Karpas-422 (cell line): ENCODE results near the gene POPDC3. TPM values are rescaled to one million over a fixed set of nuclear protein-coding genes. Genes with fewer than 3 reads are reported as not detected.

Experiments
- DNase-seq: peaks from one replicate; pipeline ENCODE4 v3.0.0-alpha.2; 2015
- H2AFZ ChIP-seq: fragments of 200-600 bp; sonication (generic); 2 replicates; pipeline ENCODE4 v1.6.1; 2014; ENCODE audit warnings: antibody characterized with exemption, low read length, mixed read lengths
- H3K27ac ChIP-seq: fragments of 200-600 bp; sonication (generic); 2 replicates; pipeline ENCODE4 v1.5.1; 2014; ENCODE audit warnings: mild to moderate bottlenecking, low read length, moderate library complexity
- H3K27me3 ChIP-seq: fragments of 200-600 bp; sonication (generic); 2 replicates; pipeline ENCODE4 v1.6.1; 2014; ENCODE audit warnings: low read length, mixed read lengths
- H3K36me3 ChIP-seq: fragments of 200-600 bp; sonication (generic); 2 replicates; pipeline ENCODE4 v1.6.1; 2014; ENCODE audit warnings: low read length, mixed read lengths; ENCODE audit not compliant: insufficient read depth
- H3K4me1 ChIP-seq: fragments of 200-600 bp; sonication (generic); 2 replicates; pipeline ENCODE4 v1.6.1; 2014; ENCODE audit warnings: mild to moderate bottlenecking, low read length, mixed read lengths
- H3K4me2 ChIP-seq: fragments of 200-600 bp; sonication (generic); 2 replicates; pipeline ENCODE4 v1.6.1; 2014; ENCODE audit warnings: low read length, low read depth, mild to moderate bottlenecking; ENCODE audit not compliant: poor library complexity, severe bottlenecking
- H3K4me3 ChIP-seq: fragments of 200-600 bp; sonication (generic); 2 replicates; pipeline ENCODE4 v1.5.1; 2014; ENCODE audit warnings: mild to moderate bottlenecking, antibody characterized with exemption, low read length, mixed read lengths
- H3K79me2 ChIP-seq: fragments of 200-600 bp; sonication (generic); 2 replicates; pipeline ENCODE4 v1.6.1; 2014; ENCODE audit warnings: mild to moderate bottlenecking, low read length, mixed read lengths
- H3K9ac ChIP-seq: fragments of 200-600 bp; sonication (generic); 2 replicates; pipeline ENCODE4 v1.6.0; 2014; ENCODE audit warnings: low read length
- H3K9me2 ChIP-seq: fragments of 200-600 bp; sonication (generic), shearing (Covaris generic); replicated peaks from 2 replicates; pipeline ENCODE4 v1.6.0; 2014; ENCODE audit warnings: mild to moderate bottlenecking, low read length, moderate library complexity; ENCODE audit not compliant: insufficient read depth
- H3K9me3 ChIP-seq: fragments of 300-700, 200-600 bp; sonication (generic); 2 replicates; pipeline ENCODE4 v1.6.1; 2014; ENCODE audit warnings: low read length, mixed read lengths
- H4K20me1 ChIP-seq: fragments of 200-600 bp; sonication (generic); 2 replicates; pipeline ENCODE4 v1.6.1; 2014; ENCODE audit warnings: mild to moderate bottlenecking, antibody characterized with exemption, low read length, low read depth; ENCODE audit not compliant: insufficient read depth
- total RNA-seq: library from RNA; depleted of rRNA; stranded (reverse); fragments of >200 nt; shearing (Covaris generic); gene quantifications from 2 replicates; pipeline ENCODE4 v1.2.3, GENCODE V29; 2014; ENCODE audit warnings: low replicate concordance

The POPDC3 gene
- total RNA-seq, 1 experiment from 2014 or later, result not detected

DNA sequence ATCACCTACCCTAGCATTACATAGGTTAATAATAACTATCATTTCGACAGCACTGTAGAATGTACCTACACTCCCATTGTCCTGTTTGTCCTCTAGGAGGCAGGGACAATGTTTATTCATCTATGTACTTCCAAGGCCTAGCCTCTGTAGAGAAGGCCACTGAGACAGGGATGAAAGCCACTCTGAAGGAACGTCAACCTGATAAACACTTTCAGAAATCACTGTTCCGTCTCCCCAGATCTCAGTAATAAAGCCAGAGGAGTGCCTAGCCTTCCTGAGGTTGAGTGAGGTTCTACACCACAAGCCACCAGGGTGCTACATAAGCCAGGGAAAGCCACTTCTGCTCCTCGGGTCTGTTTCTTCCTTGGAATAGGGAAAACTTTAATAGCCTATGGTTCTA, 44.8 kb downstream of the POPDC3 start:
- H3K9me2 ChIP-seq, result no peaks in the 10 kb centered on the region
- H3K9ac ChIP-seq, result no peak overlapping the region
- H3K27me3 ChIP-seq, result no peaks in the 10 kb centered on the region
- no peaks in the 10 kb centered on the region for H3K36me3 ChIP-seq
- H3K4me2 ChIP-seq, result no peak overlapping the region
- no peak for DNase-seq
- H2AFZ ChIP-seq, result no peak overlapping the region
- no peaks in the 10 kb centered on the region for H4K20me1 ChIP-seq
- no peaks in the 10 kb centered on the region for H3K79me2 ChIP-seq
- H3K27ac ChIP-seq, result no peak overlapping the region
- H3K9me3 ChIP-seq, result no peaks in the 10 kb centered on the region
- H3K4me3 ChIP-seq, result no peak overlapping the region
- no peaks in the 10 kb centered on the region for H3K4me1 ChIP-seq

DNA sequence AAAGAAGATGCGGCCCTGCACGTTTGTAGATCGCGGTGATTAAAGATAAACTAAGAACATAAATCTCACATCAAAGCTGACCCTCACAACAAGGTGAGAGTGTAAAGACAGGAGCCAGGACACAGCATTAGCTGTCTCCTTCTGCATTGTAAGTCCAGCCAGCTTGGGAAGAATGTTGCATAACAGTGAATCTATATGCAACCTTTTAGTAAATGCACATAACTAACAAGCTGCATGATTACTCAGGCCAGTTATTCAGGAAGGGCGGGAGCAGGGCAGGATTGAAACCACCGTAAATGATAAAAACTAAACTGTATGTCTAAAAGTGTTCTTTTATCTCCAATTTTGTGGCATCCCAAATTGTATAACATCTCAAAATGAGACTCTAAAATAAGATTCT, 57.1 kb downstream of the POPDC3 start:
- H3K4me2 ChIP-seq, result no peak overlapping the region
- H3K36me3 ChIP-seq, result no peaks in the 10 kb centered on the region
- H3K9ac ChIP-seq, result no peak overlapping the region
- H3K79me2 ChIP-seq, result no peaks in the 10 kb centered on the region
- no peak overlapping the region for H3K4me3 ChIP-seq
- H3K9me2 ChIP-seq, result no peaks in the 10 kb centered on the region
- H3K27ac ChIP-seq, result no peak overlapping the region
- H4K20me1 ChIP-seq, result no peaks in the 10 kb centered on the region
- no peaks in the 10 kb centered on the region for H3K9me3 ChIP-seq
- H2AFZ ChIP-seq, result no peak overlapping the region
- H3K4me1 ChIP-seq, result no peaks in the 10 kb centered on the region
- no peak for DNase-seq
- no peaks in the 10 kb centered on the region for H3K27me3 ChIP-seq

DNA sequence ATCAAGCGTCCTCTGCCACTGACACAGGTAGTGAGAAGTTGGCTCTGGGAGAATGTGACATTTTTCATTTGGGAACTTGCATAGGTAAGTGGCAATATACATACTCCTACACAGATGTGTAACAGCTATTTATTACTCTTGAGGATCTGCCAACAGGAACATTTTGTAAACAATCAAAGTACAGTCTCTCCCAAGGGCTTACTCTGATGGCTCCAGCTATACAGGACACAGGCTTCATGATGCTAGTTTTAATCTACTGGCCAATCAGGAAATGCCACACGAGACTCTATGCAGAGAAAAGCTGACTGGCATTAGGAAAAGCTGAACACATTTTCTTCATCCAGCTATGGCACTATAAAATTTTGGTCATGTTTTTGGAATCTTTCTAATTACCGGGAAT, 57.8 kb downstream of the POPDC3 start:
- Histone ChIP-seq H3K9me3 (no peaks in the 10 kb centered on the region), H3K9ac (no peak overlapping the region), H2AFZ (no peak overlapping the region), H3K9me2 (no peaks in the 10 kb centered on the region), H3K36me3 (no peaks in the 10 kb centered on the region), H3K4me3 (no peak overlapping the region), H3K79me2 (no peaks in the 10 kb centered on the region), H3K4me2 (no peak overlapping the region), H3K27me3 (no peaks in the 10 kb centered on the region), H4K20me1 (no peaks in the 10 kb centered on the region), H3K4me1 (no peaks in the 10 kb centered on the region), H3K27ac (no peak overlapping the region)
- DNase-seq, result no peak

DNA sequence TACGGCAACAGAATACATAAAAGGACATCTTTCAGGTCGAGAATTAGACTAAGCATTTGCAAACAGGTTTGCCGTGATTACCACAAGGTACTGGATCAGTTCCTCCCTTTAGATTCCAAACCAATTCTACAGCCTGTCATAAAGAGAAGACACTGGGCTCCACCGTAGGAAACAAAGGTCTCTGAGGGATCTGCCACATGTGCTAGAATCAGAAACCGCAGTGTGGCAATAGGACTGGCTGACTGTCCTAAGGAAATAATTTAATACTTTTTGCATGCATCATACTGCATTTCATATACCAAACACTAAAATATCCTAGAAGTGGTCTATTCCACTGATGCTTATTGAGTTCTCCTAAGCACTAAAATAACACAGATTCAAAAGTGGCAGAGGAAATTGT, 59.2 kb downstream of the POPDC3 start:
- Histone ChIP-seq H3K36me3 (no peaks in the 10 kb centered on the region), H3K4me1 (no peaks in the 10 kb centered on the region), H3K27ac (no peak overlapping the region), H3K4me3 (no peak overlapping the region), H3K4me2 (no peak overlapping the region), H3K79me2 (no peaks in the 10 kb centered on the region), H3K9ac (no peak overlapping the region), H3K9me3 (no peaks in the 10 kb centered on the region), H3K9me2 (no peaks in the 10 kb centered on the region), H2AFZ (no peak overlapping the region), H3K27me3 (no peaks in the 10 kb centered on the region), H4K20me1 (no peaks in the 10 kb centered on the region)
- DNase-seq, result no peak

DNA sequence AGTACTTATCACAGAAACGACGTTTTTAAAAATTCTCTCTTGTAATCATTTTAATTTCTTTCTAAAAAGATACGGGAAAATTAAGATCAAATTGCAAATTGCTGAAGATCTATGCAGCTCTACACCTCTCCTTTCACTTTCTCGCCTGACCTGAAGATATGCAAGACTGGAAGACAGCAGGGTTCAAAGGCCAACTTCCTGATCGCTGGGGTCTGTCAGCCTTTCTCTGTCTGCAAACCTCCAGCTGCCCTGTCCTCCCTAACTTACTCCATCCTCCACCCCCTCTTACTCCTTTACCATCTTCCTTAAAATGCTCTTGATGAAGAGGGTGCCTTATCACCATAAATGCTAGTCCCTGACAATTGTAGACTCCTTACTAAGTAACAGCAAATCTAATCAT, 63.7 kb downstream of the POPDC3 start:
- Histone ChIP-seq H3K36me3 (no peaks in the 10 kb centered on the region), H3K4me1 (no peaks in the 10 kb centered on the region), H4K20me1 (no peaks in the 10 kb centered on the region), H3K9me2 (no peaks in the 10 kb centered on the region), H3K27me3 (no peaks in the 10 kb centered on the region), H2AFZ (no peak overlapping the region), H3K79me2 (no peaks in the 10 kb centered on the region), H3K4me3 (no peak overlapping the region), H3K9ac (no peak overlapping the region), H3K27ac (no peak overlapping the region), H3K9me3 (no peaks in the 10 kb centered on the region), H3K4me2 (no peak overlapping the region)
- no peak for DNase-seq

- Histone ChIP-seq H3K9ac (no peak overlapping the region), H4K20me1 (no peaks in the 10 kb centered on the region), H3K79me2 (no peaks in the 10 kb centered on the region), H3K4me2 (no peak overlapping the region), H3K9me3 (no peaks in the 10 kb centered on the region), H3K27ac (no peak overlapping the region), H3K27me3 (no peaks in the 10 kb centered on the region), H3K9me2 (no peaks in the 10 kb centered on the region), H3K4me3 (no peak overlapping the region), H2AFZ (no peak overlapping the region), H3K4me1 (no peaks in the 10 kb centered on the region), H3K36me3 (no peaks in the 10 kb centered on the region)
- no peak for DNase-seq
These were observed 66.4 kb downstream of the POPDC3 start for GRCh38 chr6:105113422-105113821.

DNA sequence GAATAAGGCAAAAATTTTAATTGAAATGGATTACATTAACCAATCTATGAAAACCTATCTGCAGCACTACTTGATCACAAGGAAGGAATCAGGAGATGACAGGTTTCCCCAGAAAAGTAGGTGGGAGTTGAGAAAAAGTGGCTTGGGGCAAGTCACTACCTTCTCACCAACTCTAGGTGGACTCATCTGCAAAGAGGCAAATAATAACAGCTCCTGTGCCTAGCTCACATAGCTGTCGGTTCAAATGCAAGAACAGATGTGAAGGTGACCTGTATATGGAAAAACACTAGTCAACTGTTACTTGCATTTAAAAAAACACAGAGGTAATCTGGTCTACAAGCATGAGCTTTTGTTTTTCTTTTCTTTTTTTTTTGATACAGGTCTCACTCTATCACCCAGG, 67.2 kb downstream of the POPDC3 start:
- no peak overlapping the region for H3K4me3 ChIP-seq
- no peaks in the 10 kb centered on the region for H3K36me3 ChIP-seq
- DNase-seq, result no peak
- H3K4me2 ChIP-seq, result no peak overlapping the region
- no peak overlapping the region for H3K27ac ChIP-seq
- H2AFZ ChIP-seq, result no peak overlapping the region
- no peaks in the 10 kb centered on the region for H3K27me3 ChIP-seq
- H3K9me2 ChIP-seq, result no peaks in the 10 kb centered on the region
- H3K4me1 ChIP-seq, result no peaks in the 10 kb centered on the region
- H3K79me2 ChIP-seq, result no peaks in the 10 kb centered on the region
- no peaks in the 10 kb centered on the region for H4K20me1 ChIP-seq
- H3K9me3 ChIP-seq, result no peaks in the 10 kb centered on the region
- H3K9ac ChIP-seq, result no peak overlapping the region

DNA sequence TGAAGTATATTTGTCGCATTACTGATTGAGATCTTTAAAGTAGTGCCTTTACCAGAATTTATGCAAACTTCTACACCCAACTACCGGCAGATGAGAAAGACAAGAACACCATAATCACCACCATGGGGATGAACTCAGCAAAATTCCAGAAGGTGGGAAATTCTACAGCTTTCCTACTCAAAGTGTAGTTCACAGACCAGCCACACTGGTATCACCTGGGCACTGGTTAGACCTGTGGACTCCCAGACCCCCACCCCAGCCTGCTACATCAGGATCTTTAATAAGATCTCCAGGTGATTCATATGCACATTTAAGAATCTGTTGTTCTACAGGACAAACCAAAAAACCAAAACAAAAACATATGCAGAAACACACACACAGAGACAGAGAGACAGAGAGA, 67.9 kb downstream of the POPDC3 start:
- Histone ChIP-seq H3K9me3 (no peaks in the 10 kb centered on the region), H3K27ac (no peak overlapping the region), H3K27me3 (no peaks in the 10 kb centered on the region), H3K9me2 (no peaks in the 10 kb centered on the region), H3K36me3 (no peaks in the 10 kb centered on the region), H3K4me3 (no peak overlapping the region), H2AFZ (no peak overlapping the region), H3K4me1 (no peaks in the 10 kb centered on the region), H4K20me1 (no peaks in the 10 kb centered on the region), H3K4me2 (no peak overlapping the region), H3K79me2 (no peaks in the 10 kb centered on the region), H3K9ac (no peak overlapping the region)
- no peak for DNase-seq

DNA sequence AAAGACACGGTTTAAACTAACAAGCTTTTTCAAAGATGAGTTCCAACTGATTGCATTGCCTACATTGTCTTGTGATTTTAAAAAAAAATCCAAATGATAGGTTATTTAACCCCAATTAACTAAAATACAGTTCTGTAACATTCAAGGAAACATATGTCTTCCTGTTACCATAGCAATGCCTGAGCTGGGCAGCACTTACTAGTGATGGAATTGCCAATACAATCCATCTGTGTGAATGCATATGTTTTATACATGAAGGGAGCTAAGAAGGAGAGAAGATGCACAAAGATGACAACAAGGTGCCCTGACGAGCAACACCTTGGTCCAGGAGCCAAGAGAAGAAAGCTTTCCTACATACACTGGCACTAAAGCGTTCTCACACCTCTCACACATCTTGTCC, 68.7 kb downstream of the POPDC3 start:
- no peak overlapping the region for H2AFZ ChIP-seq
- H3K4me3 ChIP-seq, result no peak overlapping the region
- H3K4me2 ChIP-seq, result no peak overlapping the region
- no peaks in the 10 kb centered on the region for H3K9me2 ChIP-seq
- no peaks in the 10 kb centered on the region for H3K79me2 ChIP-seq
- no peaks in the 10 kb centered on the region for H3K9me3 ChIP-seq
- DNase-seq, result no peak
- no peak overlapping the region for H3K27ac ChIP-seq
- H3K36me3 ChIP-seq, result no peaks in the 10 kb centered on the region
- no peaks in the 10 kb centered on the region for H3K27me3 ChIP-seq
- no peaks in the 10 kb centered on the region for H4K20me1 ChIP-seq
- H3K4me1 ChIP-seq, result no peaks in the 10 kb centered on the region
- no peak overlapping the region for H3K9ac ChIP-seq
